Measurements from ENCODE around the gene FHL3.

- TF ChIP-seq CTCF (IDR thresholded peaks at IDR 0.05; ENCODE audit: insufficient read depth, low read length, poor library complexity, severe bottlenecking) (no peak), EZH2phosphoT487 (conservative IDR thresholded peaks at IDR 0.05; ENCODE audit: low read length) (no peak)
Measured at GRCh38 chr1:38020396-38020795, 15.1 kb upstream of the FHL3 start.
